Measurements from ENCODE around the gene DYNC1LI2. TPM values are rescaled to one million over a fixed set of nuclear protein-coding genes. Genes with fewer than 3 reads are reported as not detected.

Gene DYNC1LI2
- total RNA-seq, 1 donor from 2014 or later = 122 TPM

- Histone ChIP-seq H3K4me3 (no peak overlapping the region), H3K9me3 (no peaks in the 10 kb centered on the region), H3K27ac (no peak overlapping the region), H3K4me1 (peaks cover 15% of the 10 kb centered on the region), H3K36me3 (peaks cover 89% of the 10 kb centered on the region), H3K27me3 (no peaks in the 10 kb centered on the region)
- ATAC-seq (no peak), DNase-seq (no peak)
- intact Hi-C loops (cut with DNase I) = no loop called here
- no peak for TF ChIP-seq CTCF (IDR thresholded peaks at IDR 0.05)
Observed at GRCh38 chr16:66735891-66736290, 15.5 kb downstream of the DYNC1LI2 start.

DNA sequence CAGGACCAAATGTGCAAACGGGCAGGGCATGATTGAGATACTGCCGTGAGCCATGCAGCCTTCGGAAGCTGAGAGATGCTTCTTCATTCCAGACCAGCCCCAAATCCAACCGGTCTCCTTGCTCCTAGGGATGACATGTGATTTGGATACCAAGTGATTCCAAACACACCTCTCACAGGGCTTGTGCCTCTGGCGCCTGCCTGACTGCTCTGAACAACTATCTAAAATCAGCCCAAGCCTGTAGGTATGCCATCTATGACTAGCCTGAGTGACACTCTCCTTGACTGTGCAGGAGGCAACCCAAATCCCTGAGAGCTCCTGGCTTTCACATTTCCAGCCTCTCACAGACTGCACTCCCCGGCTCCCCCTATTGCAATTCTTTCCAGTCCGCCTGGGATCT, 20.3 kb downstream of the DYNC1LI2 start:
- TF ChIP-seq CTCF (IDR thresholded peaks at IDR 0.05) = no peak
- DNase-seq (no peak), ATAC-seq (no peak)
- Histone ChIP-seq H3K4me3 (no peak overlapping the region), H3K27ac (no peak overlapping the region), H3K9me3 (no peaks in the 10 kb centered on the region), H3K4me1 (peaks cover 6% of the 10 kb centered on the region), H3K36me3 (peaks cover 94% of the 10 kb centered on the region), H3K27me3 (no peaks in the 10 kb centered on the region)
- intact Hi-C loops (cut with DNase I) = no loop called here

- Histone ChIP-seq H3K27me3 (no peaks in the 10 kb centered on the region), H3K4me1 (peaks cover 6% of the 10 kb centered on the region), H3K27ac (no peak overlapping the region), H3K9me3 (no peaks in the 10 kb centered on the region), H3K4me3 (no peak overlapping the region), H3K36me3 (peaks cover 94% of the 10 kb centered on the region)
- DNase-seq (no peak), ATAC-seq (no peak)
- no peak for TF ChIP-seq CTCF (IDR thresholded peaks at IDR 0.05)
- intact Hi-C loops (cut with DNase I) = no loop called here
Observed at GRCh38 chr16:66728804-66729203, 22.6 kb downstream of the DYNC1LI2 start.

- intact Hi-C loops (cut with DNase I) = no loop called here
- Histone ChIP-seq H3K4me1 (peaks cover 6% of the 10 kb centered on the region), H3K27ac (no peak overlapping the region), H3K9me3 (no peaks in the 10 kb centered on the region), H3K36me3 (peaks cover 94% of the 10 kb centered on the region), H3K4me3 (no peak overlapping the region), H3K27me3 (no peaks in the 10 kb centered on the region)
- ATAC-seq = peak; percentile 93
- TF ChIP-seq CTCF (IDR thresholded peaks at IDR 0.05) = peak; percentile 71
- DNase-seq = no peak
Observed at GRCh38 chr16:66728117-66728787, 23.2 kb downstream of the DYNC1LI2 start.

DNA sequence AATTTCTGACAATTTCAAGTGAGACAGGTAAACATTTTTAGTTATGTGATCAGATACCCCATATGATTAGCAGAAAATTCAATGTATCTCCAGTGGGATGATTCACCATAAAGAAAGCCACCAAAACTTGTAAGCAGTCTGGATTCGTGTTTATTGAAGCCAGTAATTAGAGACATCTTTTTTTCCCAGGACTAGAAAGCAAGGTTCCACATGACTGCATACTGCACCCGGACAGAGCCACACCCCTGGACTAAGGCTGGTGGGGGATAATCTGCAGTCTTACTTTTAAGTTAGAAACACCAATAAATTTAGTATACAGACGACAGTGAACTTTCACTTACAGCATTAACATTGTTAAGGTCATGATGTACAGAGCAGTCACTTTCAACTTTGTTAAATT, 30.6 kb downstream of the DYNC1LI2 start:
- intact Hi-C loops (cut with DNase I) = no loop called here
- TF ChIP-seq CTCF (IDR thresholded peaks at IDR 0.05) = no peak

DNA sequence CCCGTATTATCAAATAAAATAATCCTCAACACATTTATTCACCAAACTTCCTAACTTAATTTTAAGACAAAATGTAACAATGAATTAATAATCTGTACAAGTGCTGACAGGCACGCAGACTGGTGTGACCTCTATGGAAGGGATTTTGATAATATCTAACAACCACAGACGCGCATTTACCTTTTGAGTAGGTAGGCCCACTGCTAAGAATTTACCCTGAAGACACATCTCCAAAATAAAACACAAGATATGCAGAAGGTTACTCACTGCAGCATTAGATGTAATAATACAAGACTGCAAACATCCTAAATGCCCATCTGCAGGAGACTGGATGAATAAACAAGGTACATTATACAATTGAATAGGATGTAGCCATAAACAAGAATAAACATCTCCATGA, 32.2 kb downstream of the DYNC1LI2 start:
- intact Hi-C loops (cut with DNase I) = no loop called here
- no peak for DNase-seq
- peaks cover 41% of the 10 kb centered on the region for H3K36me3 ChIP-seq
- no peaks in the 10 kb centered on the region for H3K9me3 ChIP-seq
- no peaks in the 10 kb centered on the region for H3K27me3 ChIP-seq
- H3K27ac ChIP-seq = no peak overlapping the region
- no peak overlapping the region for H3K4me3 ChIP-seq
- no peak for TF ChIP-seq CTCF (IDR thresholded peaks at IDR 0.05)
- no peak for ATAC-seq
- H3K4me1 ChIP-seq = no peaks in the 10 kb centered on the region

More for the DNA sequence above, 30.6 kb downstream of the DYNC1LI2 start:
- Histone ChIP-seq H3K27ac (no peak overlapping the region), H3K4me3 (no peak overlapping the region), H3K36me3 (peaks cover 56% of the 10 kb centered on the region), H3K9me3 (no peaks in the 10 kb centered on the region), H3K27me3 (no peaks in the 10 kb centered on the region), H3K4me1 (no peaks in the 10 kb centered on the region)
- ATAC-seq (no peak), DNase-seq (no peak)
